HG03457 (cell line): ENCODE measurements around the gene EDC4.
"Not testable (repeated sequence)": the region's sequence is repeated elsewhere in the genome, so short reads cannot be mapped to it uniquely, and the experiment has no call there.

Source experiments
- ATAC-seq: cut with Tn5 transposase; IDR thresholded peaks from one replicate; pipeline ENCODE4 v1.9.1; 2021; ENCODE audit warnings: moderate number of reproducible peaks; ENCODE audit not compliant: unreplicated experiment

Gene EDC4

DNA sequence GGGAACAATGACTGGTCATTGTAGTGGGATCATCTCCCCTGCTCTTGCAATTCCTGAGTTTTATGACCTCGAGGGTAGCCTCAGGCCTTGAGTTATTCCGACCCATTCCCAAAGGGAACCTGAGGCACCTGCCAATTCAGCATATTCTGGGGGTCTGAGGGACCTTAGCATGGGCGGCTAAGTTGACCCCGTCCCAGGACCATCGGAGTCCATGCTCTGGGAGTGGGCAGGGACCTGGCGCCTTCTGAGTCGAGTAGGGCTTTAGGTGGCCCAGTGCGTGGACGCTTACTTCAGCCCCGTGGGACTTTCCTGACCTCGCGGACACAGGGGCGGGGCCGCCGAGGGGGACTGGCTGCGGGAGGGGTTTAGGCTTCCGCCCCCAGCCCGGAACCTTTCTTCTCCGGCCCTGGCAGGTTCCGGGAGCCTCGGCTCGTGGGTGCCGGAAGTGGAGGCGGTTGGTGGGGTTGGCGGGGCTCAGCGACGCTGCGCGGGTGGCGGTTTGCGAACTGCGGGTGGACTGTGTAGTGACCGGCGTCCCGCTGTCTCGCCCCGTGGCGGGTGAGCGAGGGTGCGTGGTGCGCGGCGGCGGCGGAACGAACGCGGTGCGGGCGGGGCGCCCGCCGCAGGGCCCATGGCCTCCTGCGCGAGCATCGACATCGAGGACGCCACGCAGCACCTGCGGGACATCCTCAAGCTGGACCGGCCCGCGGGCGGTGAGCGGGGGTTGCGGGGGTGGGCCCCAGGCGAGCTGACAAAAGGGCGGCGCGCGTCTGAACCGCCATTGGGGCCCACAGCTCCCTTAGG is at the start of gene EDC4:
Gene EDC4 (plus strand): TSS at position 422 of the 804 bp plus-strand sequence. CDS start 210 bp downstream, at position 632.
- no peak for ATAC-seq

DNA sequence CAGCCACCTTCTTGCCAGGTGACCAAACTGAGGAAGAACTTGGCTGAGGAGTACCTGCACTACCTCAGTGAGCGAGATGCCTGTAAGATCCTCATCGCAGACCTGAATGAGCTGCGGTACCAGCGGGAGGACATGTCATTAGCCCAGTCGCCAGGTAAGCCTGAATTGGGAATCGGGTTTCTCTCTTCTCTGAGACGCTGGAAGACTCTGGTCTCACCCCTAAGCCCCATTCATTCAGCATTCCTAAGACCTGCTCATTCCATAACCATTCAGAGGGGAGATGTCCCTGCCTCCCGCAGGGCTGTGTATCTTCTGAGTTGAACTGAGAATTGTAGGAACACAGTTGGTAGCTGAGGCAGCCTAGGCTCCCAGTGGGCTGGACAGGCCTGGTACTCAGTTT is 47.7 kb upstream of the EDC4 start:
- ATAC-seq = no peak

GRCh38 chr16:67825906-67826305 is 46.9 kb upstream of the EDC4 start:
- ATAC-seq = no peak

DNA sequence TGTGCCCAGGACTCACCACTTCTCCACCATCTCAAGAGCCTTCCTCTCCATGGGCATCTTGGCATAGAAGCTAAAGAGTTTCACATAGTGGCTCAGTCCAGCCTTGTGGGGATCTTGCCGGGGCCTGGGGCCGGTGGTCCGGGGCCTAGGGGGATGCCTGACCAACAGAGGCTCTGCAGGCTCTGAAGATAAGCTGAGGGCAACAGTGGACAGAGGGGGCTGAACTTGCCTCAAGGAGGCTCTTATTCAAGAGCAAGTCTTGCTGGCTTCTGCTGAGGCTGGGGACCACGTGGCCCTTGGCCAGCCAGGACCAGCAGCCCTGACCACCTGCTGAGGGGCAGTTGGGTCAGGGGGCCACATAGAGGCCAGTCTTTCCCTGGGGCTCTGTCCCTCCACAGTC is 44.2 kb upstream of the EDC4 start:
- no peak for ATAC-seq

GRCh38 chr16:67833030-67833414 is 39.8 kb upstream of the EDC4 start:
- no peak for ATAC-seq

GRCh38 chr16:67833415-67834241 is 39.2 kb upstream of the EDC4 start:
- ATAC-seq = peak; percentile 86

GRCh38 chr16:67834242-67834614 is 38.6 kb upstream of the EDC4 start:
- ATAC-seq = no peak

GRCh38 chr16:67837190-67837589 is 35.7 kb upstream of the EDC4 start:
- ATAC-seq = not testable (repeated sequence)

DNA sequence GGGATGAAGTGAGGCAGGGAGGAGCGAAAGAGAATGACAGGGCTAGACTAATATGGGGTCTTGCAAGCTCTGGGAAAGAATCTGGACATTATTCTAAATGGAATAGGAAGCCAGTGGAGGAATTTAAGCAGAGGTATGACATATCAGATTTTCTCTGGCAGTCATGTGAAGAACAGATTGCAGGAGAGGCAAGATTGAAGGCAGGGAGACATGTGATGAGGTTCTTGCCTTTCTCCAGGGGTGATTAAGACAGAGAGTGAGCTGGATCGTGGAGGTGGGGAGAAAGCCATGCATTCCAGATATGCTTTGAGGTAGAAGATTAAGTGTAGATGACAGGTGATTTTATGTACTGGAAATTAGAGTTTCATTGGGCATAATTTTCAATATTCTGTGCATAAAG is 35.0 kb upstream of the EDC4 start:
- no peak for ATAC-seq

- ATAC-seq = no peak
Observed at GRCh38 chr16:67841198-67841815, 31.5 kb upstream of the EDC4 start.

DNA sequence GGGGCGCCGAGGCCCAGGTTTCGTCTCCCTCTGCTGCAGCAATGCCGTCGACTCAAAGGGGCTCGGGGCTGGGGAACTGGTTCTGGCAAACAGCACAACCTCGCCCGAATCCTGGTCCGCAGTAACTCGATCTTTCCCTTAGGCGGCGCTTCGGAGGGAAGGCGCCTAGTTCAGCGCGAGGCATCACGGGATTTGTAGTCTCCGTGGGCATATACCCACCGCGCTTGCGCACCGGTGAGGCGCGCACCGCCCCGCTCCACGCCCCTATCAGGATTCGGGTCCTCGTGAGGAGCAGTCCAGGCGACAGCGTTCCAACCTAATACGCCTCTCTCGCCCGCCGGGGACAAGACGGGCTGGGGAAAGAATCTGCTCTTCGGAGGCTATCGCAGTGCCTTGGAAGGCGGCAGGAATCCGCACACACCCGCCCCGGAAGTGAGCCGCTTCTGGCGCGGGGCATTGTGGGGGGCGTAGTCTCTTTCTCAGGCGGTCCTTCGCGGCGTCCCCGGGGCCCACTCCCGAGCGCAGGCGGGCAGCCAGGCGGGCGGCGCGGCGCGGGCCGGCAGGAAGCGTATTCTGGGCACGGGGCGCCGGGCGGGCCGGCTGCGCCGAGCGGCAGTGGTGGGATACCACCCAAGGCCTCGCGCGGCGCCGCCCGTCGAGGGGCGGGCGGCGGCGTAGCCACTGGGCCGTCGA is 30.9 kb upstream of the EDC4 start, which contains the start of gene THAP11:
Gene THAP11 (plus strand): TSS at position 505 of the 693 bp plus-strand sequence. CDS start 235 bp downstream, outside the sequence.
- ATAC-seq = peak; percentile 42

GRCh38 chr16:67842509-67843342 is 30.1 kb upstream of the EDC4 start:
- peak; percentile 2 for ATAC-seq

DNA sequence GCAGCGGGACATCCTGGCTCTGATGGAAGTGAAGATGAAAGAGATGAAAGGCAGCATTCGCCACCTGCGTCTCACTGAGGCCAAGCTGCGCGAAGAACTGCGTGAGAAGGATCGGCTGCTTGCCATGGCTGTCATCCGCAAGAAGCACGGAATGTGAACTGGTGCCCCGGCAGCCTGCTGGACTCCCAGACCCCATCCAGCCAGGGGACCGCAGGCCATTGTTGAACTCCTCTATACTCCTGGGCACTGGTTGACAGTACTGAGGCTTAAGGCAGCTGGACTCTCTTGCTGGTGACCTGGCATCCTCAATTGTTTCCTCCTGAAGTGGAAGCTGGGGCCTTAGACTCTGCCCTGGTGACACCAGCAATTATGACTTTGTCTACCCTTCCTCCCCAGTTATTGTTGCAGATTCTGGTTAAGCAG is 29.5 kb upstream of the EDC4 start:
- no peak for ATAC-seq

GRCh38 chr16:67844497-67844896 is 28.4 kb upstream of the EDC4 start:
- no peak for ATAC-seq

GRCh38 chr16:67845291-67846062 is 27.4 kb upstream of the EDC4 start:
- no peak for ATAC-seq

DNA sequence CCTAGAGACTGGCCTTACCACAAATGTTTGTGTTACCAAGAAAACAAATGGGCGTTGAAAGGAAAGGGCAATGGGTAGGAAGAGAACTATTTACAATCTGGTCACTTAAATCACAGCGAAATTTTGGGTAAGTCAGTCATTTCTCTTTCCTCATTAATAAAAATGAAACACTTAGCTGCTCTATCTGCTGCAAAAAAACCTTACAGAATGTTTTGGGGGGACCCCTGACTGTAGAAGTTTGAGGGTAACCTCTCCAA is 26.9 kb upstream of the EDC4 start:
- ATAC-seq = no peak

- ATAC-seq = peak; percentile 43
Observed at GRCh38 chr16:67846320-67847063, 26.4 kb upstream of the EDC4 start, which contains the start of gene NUTF2. NUTF2 (plus strand) TSS chr16:67846933; CDS start chr16:67865131, 18,198 bp downstream.

DNA sequence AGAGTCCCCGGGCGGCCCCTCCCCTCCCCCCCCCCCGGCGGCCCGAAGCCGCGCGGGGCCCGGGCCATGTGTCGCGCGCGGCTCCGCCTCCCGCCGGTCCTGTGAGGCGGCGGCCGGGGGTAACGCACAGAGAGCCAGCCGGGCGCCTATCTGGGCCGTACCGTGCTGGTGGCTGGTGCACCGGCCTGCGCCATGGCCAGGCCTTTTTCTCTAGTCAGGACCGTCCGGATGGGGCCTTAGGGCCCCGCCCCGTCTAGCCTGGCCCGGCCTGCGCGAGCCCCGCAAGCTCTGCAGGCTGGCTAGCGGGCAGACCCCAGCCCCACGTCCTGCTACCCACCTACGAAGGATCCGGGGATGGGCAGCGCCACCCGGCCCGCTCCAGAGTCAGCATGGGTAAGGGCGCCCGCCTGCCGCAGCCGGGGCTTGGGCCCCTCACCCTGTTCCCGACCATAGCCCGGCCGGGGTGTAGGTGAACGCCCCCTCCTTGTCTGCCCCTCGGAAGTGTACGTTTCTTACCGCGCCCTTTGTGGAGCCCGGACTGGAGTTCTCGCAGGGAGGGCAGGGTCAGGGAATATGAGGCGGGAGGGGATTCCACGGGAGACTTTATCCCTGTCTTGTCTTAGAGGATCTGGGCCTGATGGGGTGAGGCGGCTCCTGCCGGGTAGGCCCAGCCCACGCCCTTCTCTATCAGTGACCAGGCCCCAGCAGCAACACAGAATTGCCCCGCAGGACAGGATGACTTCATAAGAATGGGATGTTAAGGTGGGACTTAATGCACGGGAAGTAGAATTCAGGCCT is 25.6 kb upstream of the EDC4 start, which contains the start of gene CENPT:
Gene CENPT (minus strand): TSS at position 630 of the 798 bp plus-strand sequence. CDS start 13,834 bp downstream, outside the sequence.
- peak; percentile 29 for ATAC-seq
